Neuron (in vitro differentiated cells): ENCODE measurements around the gene KLHL2.
"Not testable (repeated sequence)": the region's sequence is repeated elsewhere in the genome, so short reads cannot be mapped to it uniquely, and the experiment has no call there.

Experiments used
- H2AFZ ChIP-seq: one replicate; pipeline ENCODE4 v1.6.1; 2013; ENCODE audit warnings: low read depth, mild to moderate bottlenecking, inconsistent platforms, low read length, moderate library complexity
- H3K27me3 ChIP-seq: one replicate; pipeline ENCODE4 v1.6.1; 2013; ENCODE audit warnings: low read length; ENCODE audit not compliant: insufficient read depth
- H3K36me3 ChIP-seq: one replicate; pipeline ENCODE4 v1.6.1; 2013; ENCODE audit warnings: low read length; ENCODE audit not compliant: insufficient read depth
- H3K4me1 ChIP-seq: one replicate; pipeline ENCODE4 v1.6.1; 2013; ENCODE audit warnings: low read length; ENCODE audit not compliant: insufficient read depth
- H3K4me3 ChIP-seq: 2 replicates; pipeline ENCODE4 v1.5.1; 2013; ENCODE audit warnings: mild to moderate bottlenecking, low read length, moderate library complexity
- H3K9me3 ChIP-seq: one replicate; pipeline ENCODE4 v1.6.1; 2013; ENCODE audit warnings: low read length

KLHL2 gene

GRCh38 chr4:165208741-165209388, 1.5 kb downstream of the KLHL2 start:
- H3K27me3 ChIP-seq, result no peaks in the 10 kb centered on the region
- peak overlapping the region; percentile 89 for H3K4me3 ChIP-seq
- H3K36me3 ChIP-seq, result no peaks in the 10 kb centered on the region
- H3K4me1 ChIP-seq, result peaks cover 26% of the 10 kb centered on the region
- no peak overlapping the region for H2AFZ ChIP-seq
- H3K9me3 ChIP-seq, result no peaks in the 10 kb centered on the region

DNA sequence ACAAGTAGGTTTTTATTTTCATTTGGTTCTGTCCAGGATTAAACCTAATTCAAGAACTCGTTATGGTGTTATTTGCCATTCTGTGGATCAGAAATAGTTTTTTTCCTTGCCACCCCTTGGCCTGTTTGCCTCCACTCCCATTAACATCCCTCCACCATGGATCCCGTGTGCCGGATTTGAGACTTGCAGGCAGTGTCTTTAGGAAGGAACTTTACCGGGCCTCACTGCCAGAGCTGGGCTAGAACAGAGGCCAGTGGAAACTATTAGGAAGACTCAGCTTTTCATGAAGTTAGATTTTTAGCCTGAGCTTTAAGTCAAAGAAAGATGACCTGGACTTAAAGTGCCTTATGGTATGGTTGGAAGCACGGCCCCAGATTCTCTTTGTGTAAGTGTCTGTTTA, 2.4 kb downstream of the KLHL2 start:
- H3K36me3 ChIP-seq, result no peaks in the 10 kb centered on the region
- no peak overlapping the region for H3K4me3 ChIP-seq
- peaks cover 32% of the 10 kb centered on the region for H3K4me1 ChIP-seq
- no peaks in the 10 kb centered on the region for H3K27me3 ChIP-seq
- no peak overlapping the region for H2AFZ ChIP-seq
- H3K9me3 ChIP-seq, result no peaks in the 10 kb centered on the region

DNA sequence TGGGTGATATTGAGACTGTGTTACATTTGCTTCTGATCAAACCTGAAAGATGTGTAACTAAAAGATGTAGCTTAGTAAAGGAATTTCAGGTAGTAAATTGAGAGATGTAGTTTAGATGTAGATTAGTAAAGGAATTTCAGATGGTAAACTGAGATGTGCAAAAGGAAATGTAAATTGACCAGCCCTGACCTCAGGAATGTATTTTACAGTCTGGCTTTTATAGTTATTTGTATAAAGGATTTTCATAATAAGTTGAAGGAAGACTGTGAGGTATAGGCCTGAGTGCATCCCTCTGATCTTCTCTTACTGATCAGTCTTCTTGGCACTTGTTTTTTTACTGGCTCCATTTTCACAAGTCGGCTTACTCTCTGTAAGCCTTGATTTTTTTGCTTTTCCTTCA, 3.2 kb downstream of the KLHL2 start:
- no peaks in the 10 kb centered on the region for H3K36me3 ChIP-seq
- H2AFZ ChIP-seq, result no peak overlapping the region
- H3K27me3 ChIP-seq, result no peaks in the 10 kb centered on the region
- peaks cover 32% of the 10 kb centered on the region for H3K4me1 ChIP-seq
- H3K9me3 ChIP-seq, result no peaks in the 10 kb centered on the region
- H3K4me3 ChIP-seq, result no peak overlapping the region

- H3K27me3 ChIP-seq, result not testable (repeated sequence)
These were observed 5.3 kb downstream of the KLHL2 start for GRCh38 chr4:165212647-165213046.

DNA sequence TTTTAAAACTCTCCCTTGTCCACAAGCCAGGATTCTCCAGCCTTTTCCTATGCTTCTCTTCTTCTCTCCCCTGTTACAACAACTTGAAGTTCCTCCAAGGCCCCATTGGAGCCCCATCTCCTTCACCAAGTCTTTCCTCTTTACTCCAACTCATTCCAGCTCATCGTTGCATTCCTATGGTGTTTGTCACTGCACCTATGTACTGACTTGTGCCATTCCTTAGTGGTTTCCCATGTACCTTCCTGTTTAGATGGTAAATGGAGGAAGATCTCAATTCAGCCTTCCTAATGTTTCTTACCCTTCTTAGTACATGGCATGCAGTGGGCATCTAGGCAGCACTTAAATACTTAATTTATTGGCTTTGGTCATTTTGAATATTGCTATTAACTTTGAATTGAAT, 6.0 kb downstream of the KLHL2 start:
- not testable (repeated sequence) for H3K27me3 ChIP-seq, H3K4me3 ChIP-seq, H2AFZ ChIP-seq, H3K36me3 ChIP-seq, H3K9me3 ChIP-seq
- peaks cover 24% of the 10 kb centered on the region for H3K4me1 ChIP-seq

More at GRCh38 chr4:165212647-165213046, 5.3 kb downstream of the KLHL2 start:
- not testable (repeated sequence) for H3K36me3 ChIP-seq, H3K4me3 ChIP-seq, H2AFZ ChIP-seq, H3K9me3 ChIP-seq
- H3K4me1 ChIP-seq, result peaks cover 26% of the 10 kb centered on the region

- H3K4me3 ChIP-seq, H2AFZ ChIP-seq: not testable (repeated sequence)
These were observed 6.8 kb downstream of the KLHL2 start for GRCh38 chr4:165213991-165214709.

GRCh38 chr4:165215034-165215751, 7.8 kb downstream of the KLHL2 start:
- H3K27me3 ChIP-seq, H3K4me3 ChIP-seq, H3K36me3 ChIP-seq, H2AFZ ChIP-seq, H3K9me3 ChIP-seq, H3K4me1 ChIP-seq: not testable (repeated sequence)

More at GRCh38 chr4:165213991-165214709, 6.8 kb downstream of the KLHL2 start:
- not testable (repeated sequence) for H3K27me3 ChIP-seq, H3K36me3 ChIP-seq, H3K9me3 ChIP-seq
- peaks cover 16% of the 10 kb centered on the region for H3K4me1 ChIP-seq

DNA sequence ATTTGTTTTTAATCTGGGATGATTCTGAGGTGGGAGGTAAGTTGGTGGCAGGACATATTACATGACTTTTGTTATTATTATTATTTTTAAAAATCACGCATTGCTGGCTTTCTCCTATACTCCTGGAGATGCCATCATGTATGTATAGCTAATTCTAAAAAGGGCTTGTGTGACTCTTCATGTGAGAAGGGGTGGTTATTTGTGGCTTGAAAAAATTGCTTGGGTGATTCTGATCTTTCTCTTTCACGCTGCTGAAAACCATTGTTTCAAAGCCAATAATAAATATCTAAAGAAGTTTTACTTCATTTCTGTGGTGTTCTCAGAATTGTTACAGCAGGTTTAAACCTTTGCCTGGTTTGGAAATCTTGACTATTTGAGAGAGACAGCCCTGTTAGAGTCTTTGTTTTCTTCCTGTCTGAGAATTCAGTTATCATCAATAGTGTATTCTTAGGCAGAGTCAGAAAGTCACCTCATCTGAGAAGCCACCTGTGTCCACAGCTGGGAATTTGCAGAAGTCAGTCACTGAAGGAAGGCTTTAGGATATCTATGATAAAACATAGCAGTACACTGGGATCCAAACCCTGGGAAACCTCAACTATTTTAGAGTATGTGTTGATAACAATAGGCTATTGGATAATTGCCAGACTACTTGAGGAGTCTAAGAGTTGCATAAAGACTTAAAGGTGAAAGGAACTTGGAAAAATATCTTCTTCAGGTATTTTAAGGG, 8.6 kb downstream of the KLHL2 start:
- not testable (repeated sequence) for H3K9me3 ChIP-seq, H2AFZ ChIP-seq, H3K27me3 ChIP-seq, H3K4me3 ChIP-seq, H3K4me1 ChIP-seq, H3K36me3 ChIP-seq

DNA sequence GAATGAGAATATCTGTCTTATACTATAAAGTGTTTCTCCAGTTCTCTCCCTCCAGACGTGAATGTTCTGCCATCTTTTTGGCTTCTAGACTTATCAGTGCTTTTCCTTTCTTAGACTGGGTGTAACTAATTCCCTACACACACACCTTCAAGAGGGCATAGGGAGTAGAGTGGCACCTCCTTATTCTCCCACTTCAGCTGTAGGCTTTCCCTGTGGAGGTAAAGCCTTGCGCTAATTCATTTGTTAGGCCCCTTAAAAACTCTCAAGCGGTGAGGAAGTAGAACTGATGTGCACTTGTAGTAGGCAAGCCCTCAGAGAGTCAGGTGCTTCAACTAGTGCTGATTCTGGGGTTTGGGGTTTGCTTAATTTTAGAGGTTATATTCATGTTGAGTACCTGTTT, 10.0 kb downstream of the KLHL2 start:
- Histone ChIP-seq H2AFZ (no peak overlapping the region), H3K27me3 (no peaks in the 10 kb centered on the region), H3K9me3 (no peaks in the 10 kb centered on the region), H3K36me3 (no peaks in the 10 kb centered on the region), H3K4me1 (peaks cover 5% of the 10 kb centered on the region), H3K4me3 (no peak overlapping the region)

GRCh38 chr4:165221306-165221705, 13.9 kb downstream of the KLHL2 start:
- H3K9me3 ChIP-seq, H3K4me3 ChIP-seq, H3K36me3 ChIP-seq, H3K27me3 ChIP-seq, H3K4me1 ChIP-seq, H2AFZ ChIP-seq: not testable (repeated sequence)

DNA sequence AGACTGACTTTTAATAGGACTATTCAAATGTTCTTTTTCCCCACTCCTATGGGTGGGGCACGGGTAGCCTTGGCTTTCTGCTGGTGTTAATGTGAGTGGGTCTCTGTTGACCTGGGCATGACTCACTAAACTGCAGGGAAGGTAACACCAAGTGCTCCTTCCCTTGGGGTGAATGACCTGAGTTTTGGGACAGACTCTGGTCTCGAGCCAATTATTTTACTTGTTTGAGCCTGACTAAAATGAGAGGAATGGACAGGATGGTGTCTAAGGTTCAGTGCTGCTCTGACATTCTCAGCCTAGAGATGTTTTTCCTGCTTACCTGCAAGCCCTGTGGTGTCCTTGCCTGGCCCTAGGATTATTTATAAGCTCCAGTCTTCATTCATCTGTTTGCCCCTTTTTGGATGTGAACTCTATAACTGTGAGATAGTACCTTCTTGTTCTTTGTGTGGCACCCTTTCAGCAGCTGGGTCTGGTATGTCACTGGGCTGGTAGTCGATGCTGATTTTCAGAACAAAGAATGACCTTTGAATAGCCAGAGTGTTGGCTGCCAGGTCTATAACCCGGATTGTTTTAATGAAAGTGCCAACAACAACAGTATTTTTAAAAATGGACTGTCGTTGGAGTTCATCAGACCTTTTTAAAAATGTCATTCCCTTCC, 14.8 kb downstream of the KLHL2 start:
- not testable (repeated sequence) for H3K27me3 ChIP-seq, H3K36me3 ChIP-seq, H2AFZ ChIP-seq, H3K4me3 ChIP-seq, H3K4me1 ChIP-seq, H3K9me3 ChIP-seq

DNA sequence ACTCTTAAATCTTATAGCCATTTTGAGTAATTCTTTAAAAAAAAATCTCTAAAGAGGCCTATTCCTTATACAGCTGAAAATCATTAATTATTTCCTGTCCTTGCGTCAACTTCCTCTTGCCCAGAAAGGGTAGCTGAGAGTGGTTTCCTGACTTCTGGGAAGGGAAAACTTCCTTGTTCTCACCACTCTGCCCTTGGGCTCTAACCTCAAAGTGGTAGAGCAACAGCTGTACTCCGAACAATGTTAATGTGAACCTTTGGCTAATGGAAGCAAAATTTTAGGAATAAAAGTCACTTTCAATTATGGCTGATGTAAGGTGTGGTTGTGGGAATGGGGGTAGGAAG, 15.3 kb downstream of the KLHL2 start:
- no peaks in the 10 kb centered on the region for H3K27me3 ChIP-seq
- H3K4me1 ChIP-seq, result no peaks in the 10 kb centered on the region
- no peaks in the 10 kb centered on the region for H3K9me3 ChIP-seq
- H3K36me3 ChIP-seq, result no peaks in the 10 kb centered on the region
- H2AFZ ChIP-seq, result no peak overlapping the region
- H3K4me3 ChIP-seq, result no peak overlapping the region

DNA sequence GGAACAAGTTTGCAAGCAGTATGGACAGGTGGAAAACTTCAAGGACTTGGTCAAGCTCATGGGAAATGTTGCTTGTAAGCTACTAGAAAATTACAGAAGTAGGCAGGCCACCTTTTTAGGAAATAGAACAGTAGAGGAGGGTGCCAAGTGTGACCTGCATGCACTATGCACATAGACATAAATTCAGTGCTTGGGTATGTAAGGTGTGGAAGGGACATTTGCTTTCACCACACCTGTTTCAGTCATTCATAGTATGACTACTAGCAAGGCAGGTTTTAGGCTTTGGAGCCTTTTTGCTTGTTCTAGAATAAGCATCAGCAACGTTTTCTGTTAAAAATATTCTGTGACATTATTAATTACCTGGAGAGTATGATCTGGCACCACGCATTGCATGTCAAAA, 20.0 kb downstream of the KLHL2 start:
- not testable (repeated sequence) for H3K4me1 ChIP-seq, H3K36me3 ChIP-seq, H3K4me3 ChIP-seq, H2AFZ ChIP-seq, H3K9me3 ChIP-seq, H3K27me3 ChIP-seq
